Thoracic aorta (tissue), 2 donors: ENCODE data around the gene DGKD. TPM values are rescaled to one million over a fixed set of nuclear protein-coding genes. Genes with fewer than 3 reads are reported as not detected.
A peak's percentile ranks its signal among the peaks of the same experiment; 100 is the strongest.

Experiments
- ATAC-seq: fragments of 150-250 bp; one replicate; pipeline ENCODE4 v1.8.0; 2017; ENCODE audit warnings: low read depth; ENCODE audit not compliant: insufficient number of reproducible peaks, low FRiP score
- DNase-seq: peaks from one replicate; pipeline ENCODE4 v3.0.0-alpha.2; 2020; ENCODE audit warnings: low spot score
- H3K27ac ChIP-seq, 2 donors: fragments of 200-600 bp; sonication (generic); 1 replicate in 1 of 2; 2 replicates in 1 of 2; pipeline ENCODE4 v1.5.1; 2016; ENCODE audit warnings: mild to moderate bottlenecking in 2 of 2, moderate library complexity in 2 of 2
- H3K27me3 ChIP-seq: fragments of 200-600 bp; sonication (generic); replicated peaks from 2 replicates; pipeline ENCODE4 v1.6.0; 2016; ENCODE audit warnings: mild to moderate bottlenecking; ENCODE audit not compliant: insufficient read depth
- H3K36me3 ChIP-seq: fragments of 200-600 bp; sonication (generic); one replicate; pipeline ENCODE4 v1.5.1; 2016
- H3K4me1 ChIP-seq, 2 donors: fragments of 200-600 bp; sonication (generic); 1 replicate in 1 of 2; 2 replicates in 1 of 2; pipeline versions ENCODE4 v1.5.1 to v1.6.0; 2016; ENCODE audit warnings: low read depth in 2 of 2, mild to moderate bottlenecking in 1 of 2; ENCODE audit not compliant: control insufficient read depth in 1 of 2
- H3K4me3 ChIP-seq: fragments of 200-600 bp; sonication (generic); 2 replicates; pipeline ENCODE4 v1.5.1; 2016; ENCODE audit warnings: mild to moderate bottlenecking
- H3K9me3 ChIP-seq: fragments of 200-600 bp; sonication (generic); 2 replicates; pipeline ENCODE4 v1.5.1; 2016
- total RNA-seq, 2 donors: library from RNA; depleted of rRNA; stranded (reverse); fragments of >200 nt; gene quantifications; one replicate each; pipeline versions ENCODE4 v1.1.0 to v1.2.3, GENCODE V29; 2016
- TF ChIP-seq, protein P1 (sequence below): fragments of 200-600 bp; sonication (generic); IDR thresholded peaks from one replicate; pipeline ENCODE4 v1.5.1; 2019; ENCODE audit warnings: antibody characterized with exemption

Gene DGKD
- total RNA-seq, 2 donors from 2014 or later: 47.3 to 47.9 TPM

DNA sequence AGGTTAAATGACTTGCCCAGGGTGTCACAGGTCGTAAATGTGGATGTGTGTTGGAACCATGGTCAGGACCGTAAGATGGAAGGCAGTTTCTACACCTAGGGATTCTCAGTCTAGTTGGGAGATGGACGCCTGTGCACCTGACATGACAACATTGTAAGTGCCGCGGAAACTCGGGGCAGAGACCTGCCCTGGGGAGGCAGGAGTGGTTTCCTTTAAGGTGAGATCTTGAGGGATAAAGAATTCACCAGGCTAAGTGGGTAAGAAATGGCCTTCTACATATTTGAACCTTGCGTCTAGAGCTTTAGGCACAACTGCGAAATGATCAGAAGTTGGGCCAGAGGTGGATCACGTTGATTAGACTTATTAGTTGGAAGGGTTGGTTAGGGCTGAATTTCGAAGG lies 1.6 kb downstream of the DGKD start:
- peak overlapping the region; percentile 90 for H3K4me3 ChIP-seq
- DNase-seq (no peak), ATAC-seq (no peak)
- no peaks in the 10 kb centered on the region for H3K36me3 ChIP-seq
- H3K9me3 ChIP-seq: no peaks in the 10 kb centered on the region
- H3K27me3 ChIP-seq: no peaks in the 10 kb centered on the region
- TF ChIP-seq, protein P1, sequence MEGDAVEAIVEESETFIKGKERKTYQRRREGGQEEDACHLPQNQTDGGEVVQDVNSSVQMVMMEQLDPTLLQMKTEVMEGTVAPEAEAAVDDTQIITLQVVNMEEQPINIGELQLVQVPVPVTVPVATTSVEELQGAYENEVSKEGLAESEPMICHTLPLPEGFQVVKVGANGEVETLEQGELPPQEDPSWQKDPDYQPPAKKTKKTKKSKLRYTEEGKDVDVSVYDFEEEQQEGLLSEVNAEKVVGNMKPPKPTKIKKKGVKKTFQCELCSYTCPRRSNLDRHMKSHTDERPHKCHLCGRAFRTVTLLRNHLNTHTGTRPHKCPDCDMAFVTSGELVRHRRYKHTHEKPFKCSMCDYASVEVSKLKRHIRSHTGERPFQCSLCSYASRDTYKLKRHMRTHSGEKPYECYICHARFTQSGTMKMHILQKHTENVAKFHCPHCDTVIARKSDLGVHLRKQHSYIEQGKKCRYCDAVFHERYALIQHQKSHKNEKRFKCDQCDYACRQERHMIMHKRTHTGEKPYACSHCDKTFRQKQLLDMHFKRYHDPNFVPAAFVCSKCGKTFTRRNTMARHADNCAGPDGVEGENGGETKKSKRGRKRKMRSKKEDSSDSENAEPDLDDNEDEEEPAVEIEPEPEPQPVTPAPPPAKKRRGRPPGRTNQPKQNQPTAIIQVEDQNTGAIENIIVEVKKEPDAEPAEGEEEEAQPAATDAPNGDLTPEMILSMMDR: no peak
- no peak overlapping the region for H3K27ac ChIP-seq
- peaks cover 10 to 37% of the 10 kb centered on the region in 2 donors for H3K4me1 ChIP-seq

DNA sequence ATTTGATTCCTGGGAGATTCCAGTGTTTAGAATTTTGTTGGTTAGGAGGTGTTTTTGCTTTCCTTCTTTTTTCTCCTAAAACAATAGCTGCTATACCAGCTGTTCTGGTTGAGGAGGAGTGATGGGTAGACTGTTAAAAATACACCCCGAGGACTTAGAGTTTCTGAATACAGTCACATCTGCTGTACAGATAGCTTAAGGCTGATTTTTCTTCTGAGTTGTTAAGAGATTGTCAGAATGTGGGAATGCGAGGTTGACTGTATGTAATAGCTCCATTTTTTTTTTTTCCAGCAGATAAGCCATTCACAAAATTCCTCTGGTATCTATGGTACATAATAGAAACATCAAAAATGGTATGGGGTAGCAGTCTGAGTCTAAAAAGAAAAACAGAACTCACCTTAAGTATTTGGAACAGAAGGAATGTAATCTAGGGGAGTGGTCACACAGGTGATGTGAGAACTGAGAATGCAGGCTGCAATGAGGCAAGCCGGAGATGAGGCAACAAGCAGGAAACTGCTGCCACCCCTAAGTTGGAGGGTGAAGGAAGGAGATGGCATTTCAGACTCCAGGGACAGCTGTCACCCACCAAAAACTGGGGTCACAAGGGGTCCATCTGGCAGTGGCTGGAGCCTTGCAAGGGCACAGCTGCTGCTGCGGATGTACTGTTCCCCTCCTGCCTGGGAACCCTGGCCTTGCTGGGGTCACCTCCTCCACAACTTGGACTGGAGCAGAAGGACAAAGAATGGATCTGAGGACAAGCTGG lies 2.4 kb downstream of the DGKD start:
- TF ChIP-seq, protein P1: no peak
- Histone ChIP-seq H3K4me3 (no peak overlapping the region), H3K27me3 (no peaks in the 10 kb centered on the region), H3K36me3 (no peaks in the 10 kb centered on the region), H3K27ac (no peak overlapping the region), H3K9me3 (no peaks in the 10 kb centered on the region), H3K4me1 (peaks cover 10 to 41% of the 10 kb centered on the region in 2 donors)
- ATAC-seq (no peak), DNase-seq (no peak)

DNA sequence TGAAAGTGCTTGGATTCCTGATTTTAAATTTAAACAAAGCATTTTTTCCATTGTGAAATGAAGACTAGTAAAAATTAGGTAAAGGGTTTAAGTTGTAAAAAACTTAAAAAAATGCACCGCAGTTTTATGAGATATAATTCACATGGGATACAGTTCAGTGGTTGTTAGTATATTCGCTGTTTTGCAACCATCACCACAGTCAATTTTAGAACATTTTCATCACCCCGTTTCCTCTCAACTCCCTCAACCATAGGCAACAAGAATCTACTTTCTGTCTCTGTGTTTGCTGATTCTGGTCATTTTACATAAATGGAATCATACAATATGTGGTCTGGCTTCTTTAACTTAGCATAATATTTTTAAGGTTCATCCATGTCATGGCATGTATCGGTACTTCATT lies 4.0 kb downstream of the DGKD start:
- DNase-seq (no peak), ATAC-seq (no peak)
- no peaks in the 10 kb centered on the region for H3K36me3 ChIP-seq
- H3K9me3 ChIP-seq: no peaks in the 10 kb centered on the region
- TF ChIP-seq, protein P1: no peak
- H3K4me3 ChIP-seq: no peak overlapping the region
- no peak overlapping the region for H3K27ac ChIP-seq
- H3K4me1 ChIP-seq: peaks cover 10 to 41% of the 10 kb centered on the region in 2 donors
- no peaks in the 10 kb centered on the region for H3K27me3 ChIP-seq

DNA sequence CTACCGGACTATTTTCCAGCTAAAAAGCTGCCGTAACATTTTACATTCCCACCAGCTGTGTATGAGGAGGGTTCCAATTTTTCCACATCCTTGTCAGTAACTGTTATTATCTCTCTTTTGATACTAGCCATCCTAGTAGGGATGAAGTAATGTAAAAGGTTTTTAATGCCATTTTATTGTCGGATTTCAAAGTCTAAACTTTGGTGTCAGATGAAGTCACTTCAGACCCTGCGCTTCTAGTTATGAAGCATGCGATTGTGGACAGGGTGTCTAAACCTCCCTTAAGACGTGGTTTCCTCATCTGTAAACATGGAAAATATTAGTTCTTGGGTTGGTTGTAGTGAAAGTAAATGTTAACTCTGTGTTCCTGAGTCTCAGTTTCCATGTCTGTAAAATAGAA lies 4.7 kb downstream of the DGKD start:
- TF ChIP-seq, protein P1: no peak

DNA sequence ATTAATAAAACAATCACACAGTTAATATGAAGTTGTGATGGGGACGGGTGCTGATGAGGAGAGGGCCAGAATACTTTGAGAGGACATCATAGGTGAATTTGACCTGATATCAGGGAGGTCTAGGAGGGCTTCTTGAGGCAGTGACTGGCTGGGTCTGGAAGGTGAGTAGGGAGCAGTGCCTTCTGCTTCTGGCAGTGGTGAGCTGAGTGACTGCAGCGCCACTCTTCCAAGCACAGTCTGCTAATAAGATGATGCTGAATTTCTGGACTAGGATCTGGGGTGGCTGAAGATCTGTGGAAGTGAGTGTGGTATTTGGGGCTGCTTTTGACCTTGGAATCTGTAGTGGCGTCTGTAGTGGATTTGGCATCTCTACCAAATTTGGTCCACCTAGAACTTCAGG lies 5.5 kb downstream of the DGKD start:
- no peak overlapping the region for H3K27ac ChIP-seq
- peaks cover 8 to 35% of the 10 kb centered on the region in 2 donors for H3K4me1 ChIP-seq
- DNase-seq (no peak), ATAC-seq (no peak)
- TF ChIP-seq, protein P1: no peak
- H3K4me3 ChIP-seq: no peak overlapping the region
- H3K36me3 ChIP-seq: no peaks in the 10 kb centered on the region
- no peaks in the 10 kb centered on the region for H3K27me3 ChIP-seq
- peaks cover 3% of the 10 kb centered on the region for H3K9me3 ChIP-seq

More for the DNA sequence above, 4.7 kb downstream of the DGKD start:
- ATAC-seq: no peak
- no peak overlapping the region for H3K27ac ChIP-seq
- H3K36me3 ChIP-seq: no peaks in the 10 kb centered on the region
- H3K9me3 ChIP-seq: peaks cover 3% of the 10 kb centered on the region
- H3K4me3 ChIP-seq: no peak overlapping the region
- H3K4me1 ChIP-seq: peaks cover 8 to 35% of the 10 kb centered on the region in 2 donors
- no peaks in the 10 kb centered on the region for H3K27me3 ChIP-seq
- no peak for DNase-seq
